ENCODE data around the gene MIPOL1. TPM values are rescaled to one million over a fixed set of nuclear protein-coding genes. Genes with fewer than 3 reads are reported as not detected.
"Not testable (repeated sequence)": the region's sequence is repeated elsewhere in the genome, so short reads cannot be mapped to it uniquely, and the experiment has no call there.

The MIPOL1 gene
- polyA plus RNA-seq, 1 donor = 12.7 TPM

DNA sequence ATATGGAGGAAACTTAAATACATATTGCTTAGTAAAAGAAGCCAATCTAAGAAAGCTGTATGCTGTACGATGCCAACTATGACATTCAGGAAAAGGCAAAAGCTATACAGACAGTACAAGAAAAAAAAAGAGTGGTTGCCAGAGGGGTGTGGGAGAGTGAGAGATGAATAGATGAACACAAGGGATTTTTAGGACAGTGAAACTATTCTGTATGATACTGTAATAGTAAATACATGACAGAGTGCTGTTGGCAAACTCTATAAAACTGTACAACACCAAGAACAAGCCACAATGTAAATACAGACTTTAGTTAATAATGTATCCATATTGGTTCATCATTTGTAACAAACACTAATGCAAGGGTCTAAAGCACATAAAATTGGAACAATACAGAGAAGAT is 10.9 kb upstream of the MIPOL1 start:
- no peak for DNase-seq

DNA sequence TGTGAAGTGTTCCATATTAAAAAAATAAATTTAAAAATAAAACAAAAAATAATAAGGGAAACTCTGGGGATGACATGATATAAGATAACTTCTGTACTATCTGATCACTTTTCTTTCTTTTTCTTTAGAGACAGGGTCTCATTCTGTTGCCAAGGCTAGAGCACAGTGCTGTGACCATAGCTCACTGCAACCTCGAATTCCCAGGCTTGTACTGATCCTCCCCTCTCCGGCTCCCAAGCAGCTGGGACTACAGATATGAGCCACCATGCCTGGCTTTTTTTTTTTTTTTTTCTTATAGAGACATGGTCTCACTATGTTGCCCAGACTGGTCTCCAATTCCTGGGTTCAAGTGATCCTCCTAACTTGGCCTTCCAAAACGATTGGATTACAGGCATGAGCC is 10.4 kb upstream of the MIPOL1 start:
- no peak for DNase-seq

DNA sequence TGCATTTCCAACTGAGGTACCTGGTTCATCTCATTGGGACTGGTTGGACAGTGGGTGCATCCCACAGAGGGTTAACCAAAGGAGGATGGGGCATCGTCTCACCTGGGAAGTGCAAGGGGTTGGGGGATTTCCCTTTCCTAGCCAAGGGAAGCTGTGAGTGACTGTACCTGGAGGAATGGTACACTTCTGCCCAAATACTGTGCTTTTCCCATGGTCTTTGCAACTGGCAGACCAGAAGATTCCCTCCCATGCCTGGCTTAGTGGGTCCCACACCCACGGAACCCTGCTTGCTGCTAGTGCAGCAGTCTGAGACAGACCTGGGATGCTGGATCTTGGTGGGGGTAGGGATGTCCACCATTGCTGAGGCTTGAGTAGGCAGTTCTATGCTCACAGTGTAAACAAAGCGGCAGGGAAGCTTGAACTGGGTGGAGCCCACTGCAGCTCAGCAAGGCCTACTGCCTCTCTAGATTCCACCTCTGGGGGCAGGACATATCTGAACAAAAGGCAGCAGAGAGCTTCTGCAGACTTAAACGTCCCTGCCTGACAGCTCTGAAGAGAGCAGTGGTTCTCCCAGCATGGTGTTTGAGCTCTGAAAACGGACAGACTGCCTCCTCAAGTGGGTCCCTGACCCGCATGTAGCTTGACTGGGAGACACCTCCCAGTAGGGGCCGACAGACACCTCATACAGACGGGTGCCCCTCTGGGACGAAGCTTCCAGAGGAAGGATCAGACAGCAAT is 9.7 kb upstream of the MIPOL1 start:
- DNase-seq = not testable (repeated sequence)

DNA sequence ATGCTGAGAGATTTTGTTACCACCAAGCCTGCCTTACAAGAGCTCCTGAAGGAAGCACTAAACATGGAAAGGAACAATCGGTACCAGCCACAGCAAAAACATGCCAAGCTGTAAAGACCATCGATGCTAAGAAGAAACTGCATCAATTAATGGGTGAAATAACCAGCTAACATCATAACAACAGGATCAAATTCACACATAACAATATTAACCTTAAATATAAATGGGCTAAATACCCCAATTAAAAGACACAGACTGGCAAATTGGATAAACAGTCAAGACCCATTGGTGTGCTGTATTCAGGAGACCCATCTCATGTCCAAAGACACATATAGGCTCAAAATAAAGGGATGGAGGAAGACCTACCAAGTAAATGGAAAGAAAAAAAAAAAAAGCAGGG is 8.0 kb upstream of the MIPOL1 start:
- not testable (repeated sequence) for DNase-seq

DNA sequence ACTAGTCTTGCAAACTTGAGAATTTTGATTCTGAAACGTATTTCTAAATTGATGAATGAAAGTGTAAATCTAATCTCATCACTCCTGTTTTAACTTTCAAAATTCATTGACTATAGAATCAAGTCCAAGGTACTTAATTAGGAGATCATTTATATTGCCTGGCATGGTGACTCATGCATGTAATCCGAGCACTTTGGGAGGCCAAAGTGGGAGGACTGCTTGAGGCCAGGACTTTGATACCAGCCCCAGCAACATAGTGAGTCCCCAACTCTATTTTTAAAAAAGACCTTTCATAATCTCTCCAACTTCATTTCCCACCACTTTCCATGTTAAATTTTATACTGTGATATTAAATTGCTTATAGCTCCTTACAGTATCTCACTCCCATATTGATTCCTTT is 3.0 kb upstream of the MIPOL1 start:
- no peak for DNase-seq

DNA sequence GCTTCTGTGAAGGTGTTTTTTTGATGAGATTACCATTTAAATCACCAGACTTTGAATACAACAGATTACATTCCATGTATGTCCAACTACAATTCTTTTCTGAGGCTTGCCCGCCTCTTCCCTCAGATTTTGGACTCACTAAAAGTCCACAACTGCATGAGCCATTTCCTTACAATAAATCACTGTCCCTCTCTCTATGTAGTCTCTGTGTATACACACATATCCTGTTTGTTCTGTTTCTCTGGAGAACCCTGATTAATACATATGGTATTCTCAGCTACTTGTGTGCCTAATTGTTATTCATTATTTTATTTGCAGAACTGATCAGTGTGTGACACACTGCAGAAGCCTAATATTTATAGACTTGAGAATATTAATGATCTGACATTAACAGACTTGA is 2.4 kb upstream of the MIPOL1 start:
- no peak for DNase-seq

DNA sequence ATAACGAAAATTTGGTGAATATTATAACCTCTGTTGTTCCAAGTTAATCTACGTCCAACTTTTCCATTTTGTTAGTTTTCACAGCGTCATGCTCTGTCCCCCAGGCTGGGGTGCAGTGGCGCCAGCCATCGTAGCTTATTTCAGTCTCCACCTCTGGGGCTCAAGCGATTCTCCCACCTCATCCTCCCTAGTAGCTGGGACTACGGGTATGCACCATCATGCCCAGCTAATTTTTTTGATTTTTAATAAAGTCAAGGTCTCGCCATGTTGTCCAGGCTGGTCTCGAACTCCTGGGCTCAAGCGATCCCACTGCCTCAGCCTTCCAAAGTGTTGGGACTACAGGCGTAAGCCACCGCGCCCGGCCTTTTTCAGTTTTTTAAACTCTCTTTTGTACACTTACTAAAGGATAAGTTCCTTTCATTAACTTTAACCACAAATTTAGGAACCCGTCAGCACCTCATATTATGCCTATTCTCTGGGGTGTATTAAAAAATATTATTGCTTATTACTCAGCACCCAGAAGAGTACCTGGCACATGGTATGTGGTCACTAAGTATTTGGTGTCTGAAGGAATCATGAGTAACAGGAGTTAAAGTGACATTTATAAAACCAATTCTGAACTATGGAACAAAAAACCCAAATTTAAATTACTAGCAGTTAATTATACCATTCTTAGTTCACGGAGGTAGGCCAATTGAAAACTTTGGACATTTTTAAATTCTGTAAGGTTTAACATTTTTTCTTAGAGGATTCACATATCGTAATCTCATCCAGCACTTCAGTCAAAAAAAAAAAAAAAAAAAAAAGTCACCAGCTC is 925 bp upstream of the MIPOL1 start:
- no peak for DNase-seq

DNA sequence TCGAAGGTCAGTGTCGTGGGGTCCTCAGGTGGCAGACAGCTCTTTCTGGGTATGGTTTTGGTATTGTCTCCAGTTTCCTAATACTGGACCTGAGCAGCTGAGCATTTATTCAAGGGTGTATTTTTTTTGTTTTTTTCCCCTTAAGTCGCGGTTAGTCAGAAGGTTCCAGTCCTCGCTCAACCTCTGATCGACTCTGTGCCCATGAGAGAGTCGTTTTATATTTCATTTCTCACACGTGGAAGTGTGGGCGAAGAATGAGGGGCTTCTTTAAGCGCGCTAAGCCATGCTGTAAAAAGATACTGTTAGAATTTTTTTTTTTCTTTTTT is 499 bp downstream of the MIPOL1 start:
- DNase-seq = no peak

DNA sequence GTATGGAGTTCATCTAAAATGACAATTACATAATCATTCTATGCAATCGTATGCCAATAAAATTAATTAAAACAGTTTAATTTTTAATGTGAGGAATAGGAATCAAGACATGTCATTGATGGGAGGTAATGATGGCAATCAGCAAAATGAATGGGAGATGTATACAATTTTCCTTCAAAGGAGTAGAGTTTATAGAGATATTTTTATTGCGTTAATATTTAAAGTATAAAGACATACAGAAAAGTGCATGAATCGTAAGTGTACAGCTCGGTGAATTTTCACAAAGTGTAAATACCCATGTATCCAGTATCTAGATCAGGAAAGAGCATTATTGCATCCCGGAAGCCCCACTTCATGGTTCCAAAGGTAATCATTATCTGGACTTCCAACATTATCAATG is 1.2 kb downstream of the MIPOL1 start:
- no peak for DNase-seq

DNA sequence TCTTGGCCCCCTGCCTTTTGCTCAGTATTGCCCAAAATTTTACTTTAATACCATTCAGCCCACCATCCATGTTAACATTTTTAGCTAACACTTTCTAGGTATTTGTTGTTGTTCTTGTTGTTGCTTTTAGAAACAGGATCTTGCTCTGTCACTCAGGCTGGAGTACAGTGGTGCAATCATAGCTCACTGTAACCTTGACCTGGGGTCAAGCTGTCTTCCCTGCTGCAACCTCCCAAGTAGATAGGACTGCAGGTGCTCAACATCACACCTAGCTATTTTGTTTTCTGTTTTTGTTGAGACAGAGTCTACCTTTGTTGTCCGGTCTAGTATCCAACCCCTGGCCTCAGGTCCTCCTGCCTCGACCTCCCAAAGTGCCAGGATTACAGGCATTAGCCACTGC is 4.0 kb downstream of the MIPOL1 start:
- DNase-seq = no peak

DNA sequence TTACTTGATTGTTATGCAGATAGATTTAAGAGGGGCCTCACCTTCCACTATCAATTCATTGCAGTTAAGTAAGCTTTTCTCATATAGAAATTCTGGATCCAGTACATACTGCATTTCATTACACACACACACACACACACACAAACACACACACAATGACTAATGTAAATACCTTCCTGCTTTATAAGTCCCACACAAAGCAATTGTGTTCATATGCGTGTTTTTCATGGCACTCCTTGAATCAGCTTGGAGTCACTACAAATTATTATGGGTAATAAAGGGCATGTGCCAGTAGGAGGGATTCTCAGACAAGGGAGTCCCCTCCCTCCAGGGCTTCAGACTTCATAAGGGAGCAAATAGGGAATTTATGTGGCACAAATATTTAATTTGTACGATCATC is 4.5 kb downstream of the MIPOL1 start:
- no peak for DNase-seq

DNA sequence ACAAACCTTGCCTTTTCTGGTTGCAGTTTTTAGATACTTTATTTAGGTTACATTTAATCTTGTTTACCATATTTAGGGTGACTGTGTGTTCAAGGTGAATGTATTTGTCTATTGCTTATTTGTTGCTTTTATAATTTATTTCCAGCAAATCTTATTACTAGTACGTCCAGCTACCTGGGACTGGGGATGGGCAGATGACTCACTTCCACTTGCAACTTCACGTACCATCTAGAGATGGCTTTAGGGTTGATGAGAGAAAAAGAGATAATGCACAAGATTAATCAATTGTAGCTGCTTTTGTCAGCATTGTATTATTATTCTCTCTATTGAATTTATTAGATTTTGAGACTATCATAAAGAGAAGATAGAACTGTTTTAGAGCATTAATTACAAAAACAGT is 5.1 kb downstream of the MIPOL1 start:
- no peak for DNase-seq

DNA sequence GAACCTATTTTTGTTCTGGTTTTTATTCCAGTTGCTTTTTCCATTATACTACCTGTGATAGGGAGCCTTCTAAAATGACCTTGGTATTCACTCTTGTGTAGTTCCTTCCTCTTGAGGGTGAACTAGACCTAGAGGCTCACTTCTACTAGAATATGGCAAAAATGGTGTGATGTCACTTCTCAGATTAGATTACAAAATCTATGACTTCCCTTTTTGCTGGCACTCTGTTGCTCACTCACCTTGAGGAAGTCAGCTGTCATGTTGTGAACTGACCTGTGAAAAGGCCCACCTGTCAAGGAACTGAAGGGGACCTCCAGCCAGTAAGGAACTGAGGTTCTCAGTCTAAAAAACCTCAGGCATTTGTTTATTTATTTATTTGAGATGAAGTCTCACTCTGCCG is 5.7 kb downstream of the MIPOL1 start:
- DNase-seq = no peak

DNA sequence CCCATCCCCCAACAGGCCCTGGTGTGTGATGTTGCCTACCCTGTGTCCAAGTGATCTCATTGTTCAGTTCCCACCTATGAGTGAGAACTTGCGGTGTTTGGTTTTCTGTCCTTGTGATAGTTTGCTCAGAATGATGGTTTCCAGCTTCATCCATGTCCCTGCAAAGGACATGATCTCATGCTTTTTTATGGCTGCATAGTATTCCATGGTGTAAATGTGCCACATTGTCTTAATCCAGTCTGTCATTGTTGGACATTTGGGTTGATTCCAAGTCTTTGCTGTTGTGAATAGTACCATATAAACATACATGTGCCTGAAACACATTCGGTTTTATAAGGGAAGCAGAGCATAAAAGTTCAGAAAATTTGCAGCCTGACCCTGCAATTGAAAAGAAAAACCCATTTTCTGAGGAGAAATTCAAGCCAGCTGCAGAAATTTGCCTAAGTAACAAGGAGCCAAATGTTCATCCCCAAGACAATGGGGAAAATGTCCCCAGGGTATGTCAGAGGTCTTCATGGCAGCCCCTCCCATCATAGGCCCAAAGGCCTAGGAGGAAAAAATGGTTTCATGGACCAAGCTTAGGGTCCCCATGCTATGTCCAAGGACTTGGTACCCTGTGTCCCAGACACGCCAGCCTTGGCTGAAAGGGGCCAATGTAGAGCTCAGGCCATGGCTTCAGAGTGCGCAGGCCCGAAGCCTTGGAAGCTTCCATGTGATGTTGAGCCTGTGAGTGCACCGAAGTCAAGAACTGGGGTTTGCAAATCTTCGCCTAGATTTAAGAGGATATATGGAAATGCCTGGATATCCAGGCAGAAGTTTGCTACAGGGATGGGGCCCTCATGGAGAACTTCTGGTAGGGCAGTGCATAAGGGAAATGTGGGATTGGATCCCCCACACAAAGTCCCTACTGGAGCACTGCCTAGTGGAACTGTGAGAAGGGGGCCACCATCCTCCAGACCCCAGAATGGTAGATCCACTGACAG is 8.2 kb downstream of the MIPOL1 start:
- not testable (repeated sequence) for DNase-seq

DNA sequence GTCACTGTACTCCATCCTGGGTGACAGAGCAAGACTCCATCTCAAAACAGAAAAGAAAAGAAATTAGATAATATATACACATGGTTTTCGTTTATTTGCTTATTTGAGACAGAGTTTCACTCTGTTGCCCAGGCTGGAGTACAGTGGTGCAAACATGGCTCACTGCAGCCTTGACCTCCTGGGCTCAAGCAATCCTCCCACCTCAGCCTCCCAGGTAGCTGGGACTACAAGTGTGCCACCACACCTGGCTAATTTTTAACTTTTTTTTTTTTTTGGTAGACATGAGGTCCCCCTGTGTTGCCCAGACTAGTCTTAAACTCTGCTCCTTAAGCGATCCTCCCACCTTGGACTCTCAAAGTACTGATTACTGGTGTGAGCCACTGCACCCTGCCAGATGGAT is 11.9 kb downstream of the MIPOL1 start:
- not testable (repeated sequence) for DNase-seq

DNA sequence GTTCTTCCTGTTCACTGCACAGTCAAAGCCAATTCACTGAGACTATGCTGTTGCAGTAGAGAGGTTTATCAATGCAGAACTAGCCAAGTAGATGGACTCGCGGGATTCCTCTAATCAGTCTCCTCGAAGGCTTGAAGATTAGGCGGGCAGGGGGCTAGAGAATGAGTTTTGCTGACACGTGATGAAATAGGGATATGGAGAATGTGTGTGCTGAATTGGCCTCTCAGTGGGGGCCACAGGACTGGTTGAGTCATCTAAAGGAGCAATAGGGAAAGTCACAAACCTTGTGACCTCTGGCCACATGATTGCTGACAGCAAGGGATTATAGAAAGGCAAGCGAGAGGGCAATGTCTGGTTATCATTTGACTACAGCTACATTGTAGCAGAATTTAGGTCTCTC is 12.7 kb downstream of the MIPOL1 start:
- DNase-seq = no peak

DNA sequence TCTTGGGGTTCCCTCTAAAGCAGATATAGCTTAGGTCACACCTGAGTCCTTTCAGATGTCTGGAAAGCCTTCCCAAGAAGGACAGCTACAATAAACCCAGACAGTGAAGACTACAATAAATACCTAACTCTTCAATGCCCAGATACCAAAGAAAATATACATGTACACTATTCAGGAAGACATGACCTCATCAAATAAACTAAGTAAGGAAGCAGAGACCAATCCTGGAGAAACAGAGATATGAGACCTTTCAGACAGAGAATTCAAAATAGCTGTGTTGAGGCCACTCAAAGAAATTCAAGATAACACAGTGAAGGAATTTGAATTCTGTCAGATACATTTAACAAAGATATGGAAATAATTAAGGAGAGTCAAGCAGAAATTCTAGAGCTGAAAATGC is 15.3 kb downstream of the MIPOL1 start:
- DNase-seq = no peak

DNA sequence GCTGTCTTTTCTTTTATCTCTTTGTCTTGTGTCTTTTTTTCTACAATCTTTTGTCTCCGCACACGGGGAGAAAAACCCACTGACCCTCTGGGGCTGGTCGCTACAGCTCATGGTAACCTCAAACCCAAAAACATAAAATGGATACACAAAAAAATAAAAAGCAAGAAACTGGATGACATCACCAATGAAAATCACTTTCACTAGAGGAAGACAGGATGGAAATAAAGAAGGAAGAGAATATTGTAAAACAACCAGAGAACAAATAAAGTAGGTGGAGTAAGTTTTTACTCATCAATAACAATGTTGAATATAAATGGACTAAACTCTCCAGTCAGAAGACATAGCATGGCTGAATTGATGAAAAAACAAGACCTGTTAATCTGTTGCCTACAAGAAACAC is 17.6 kb downstream of the MIPOL1 start:
- no peak for DNase-seq

DNA sequence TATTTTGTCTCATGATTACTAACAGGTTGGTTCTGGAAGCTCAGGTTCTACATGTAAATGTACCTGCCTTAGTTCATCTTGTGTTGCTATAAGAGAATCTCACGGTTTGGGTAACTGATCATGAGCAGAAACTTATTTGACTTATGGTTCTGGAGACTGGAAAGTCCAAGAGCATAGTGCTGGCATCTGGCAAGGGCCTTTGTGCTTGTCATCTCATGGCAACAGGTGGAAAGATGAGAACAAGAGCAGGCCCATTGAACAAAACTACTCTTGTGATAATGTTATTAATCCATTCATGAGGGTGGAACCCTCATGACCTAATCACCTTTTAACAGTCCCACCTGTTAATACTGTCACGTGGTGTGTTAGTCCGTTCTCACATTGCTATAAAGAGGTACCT is 23.3 kb downstream of the MIPOL1 start:
- DNase-seq = no peak

DNA sequence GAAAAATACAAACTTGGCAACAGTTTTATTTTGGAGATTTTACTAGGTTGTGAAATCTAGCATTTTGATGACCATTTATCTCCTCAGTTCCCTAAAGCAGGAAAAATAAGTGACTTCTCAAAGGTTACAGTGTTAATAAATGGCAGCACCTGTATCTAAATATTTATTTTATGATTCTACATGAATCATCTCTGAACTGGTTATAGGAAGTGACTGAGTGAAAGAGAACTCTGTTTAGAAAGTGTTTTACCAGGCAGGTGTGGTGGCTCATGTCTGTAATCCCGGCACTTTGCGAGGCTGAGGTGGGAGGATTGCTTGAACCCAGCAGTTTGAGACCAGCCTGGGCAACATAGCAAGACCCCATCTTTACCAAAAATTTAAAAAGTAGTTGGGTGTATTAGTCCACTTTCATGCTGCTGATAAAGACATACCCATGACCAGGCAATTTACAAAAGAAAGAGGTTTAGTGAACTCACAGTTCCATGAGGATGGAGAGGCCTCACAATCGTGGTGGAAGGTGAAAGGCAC is 26.3 kb downstream of the MIPOL1 start:
- no peak for DNase-seq

DNA sequence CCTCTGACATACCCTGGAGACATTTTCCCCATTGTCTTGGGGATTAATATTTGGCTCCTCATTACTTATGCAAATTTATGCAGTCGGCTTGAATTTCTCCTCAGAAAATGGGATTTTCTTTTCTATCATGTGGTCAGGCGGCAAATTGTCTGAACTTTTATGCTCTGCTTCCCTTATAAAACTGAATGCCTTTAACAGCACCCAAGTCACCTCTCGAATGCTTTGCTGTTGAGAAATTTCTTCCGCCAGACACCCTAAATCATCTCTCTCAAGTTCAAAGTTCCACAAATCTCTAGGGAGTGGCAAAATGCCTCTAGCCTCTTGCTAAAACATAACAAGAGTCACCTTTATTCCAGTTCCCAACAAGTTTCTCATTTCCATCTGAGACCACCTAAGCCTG is 27.9 kb downstream of the MIPOL1 start:
- not testable (repeated sequence) for DNase-seq

DNA sequence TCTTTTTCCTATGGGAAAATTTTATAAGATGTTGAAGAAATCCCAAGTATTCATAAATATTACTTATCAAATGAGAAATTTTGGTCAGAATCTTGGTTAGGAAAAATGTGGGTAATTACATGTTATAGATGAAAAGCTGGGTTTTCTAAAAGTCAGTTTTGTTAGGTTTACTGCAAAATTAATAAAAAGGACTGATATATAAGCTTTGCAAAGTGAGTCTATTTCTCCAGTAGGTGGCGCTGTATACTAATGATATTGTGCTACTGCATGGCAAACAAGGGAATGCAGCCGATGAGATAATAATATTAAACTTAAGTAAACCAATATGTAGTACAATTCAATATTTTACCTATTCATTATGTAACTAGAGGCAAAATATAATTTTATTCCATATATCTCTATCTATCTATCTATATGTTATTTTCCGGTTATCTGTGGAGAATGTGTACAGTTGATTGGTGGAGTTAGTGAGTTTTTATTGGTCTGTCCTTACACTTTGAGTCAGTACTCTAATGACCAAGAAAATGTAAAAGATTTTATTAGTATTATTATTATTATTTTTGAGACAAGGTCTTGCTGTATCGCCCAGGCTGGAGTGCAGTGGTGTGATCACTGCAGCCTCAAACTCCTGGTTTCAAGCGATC is 32.9 kb downstream of the MIPOL1 start:
- DNase-seq = peak; percentile 49

Data from left kidney (tissue), 2 donors.